ENCODE results near the gene MRPL49. TPM values are rescaled to one million over a fixed set of nuclear protein-coding genes. Genes with fewer than 3 reads are reported as not detected.

MRPL49 gene
- total RNA-seq, 1 donor from 2014 or later: 53.7 TPM

- no peak for ATAC-seq
- no peaks in the 10 kb centered on the region for H3K9me3 ChIP-seq
- H3K36me3 ChIP-seq: peaks cover 24% of the 10 kb centered on the region
- no peak for DNase-seq
- no peak overlapping the region for H3K27ac ChIP-seq
- intact Hi-C loops (cut with DNase I): no loop called here
- H3K27me3 ChIP-seq: no peaks in the 10 kb centered on the region
- no peak for TF ChIP-seq CTCF (IDR thresholded peaks at IDR 0.05)
- peaks cover 44% of the 10 kb centered on the region for H3K4me1 ChIP-seq
- H3K4me3 ChIP-seq: no peak overlapping the region
These were observed 8.3 kb upstream of the MRPL49 start for GRCh38 chr11:65113839-65114238.

- no peak overlapping the region for H3K27ac ChIP-seq
- DNase-seq (no peak), ATAC-seq (no peak)
- peaks cover 44% of the 10 kb centered on the region for H3K4me1 ChIP-seq
- no peaks in the 10 kb centered on the region for H3K9me3 ChIP-seq
- no peak for TF ChIP-seq CTCF (IDR thresholded peaks at IDR 0.05)
- peaks cover 24% of the 10 kb centered on the region for H3K36me3 ChIP-seq
- no peaks in the 10 kb centered on the region for H3K27me3 ChIP-seq
- intact Hi-C loops (cut with DNase I): no loop called here
- H3K4me3 ChIP-seq: no peak overlapping the region
These were observed 7.5 kb upstream of the MRPL49 start for GRCh38 chr11:65114538-65115171.

DNA sequence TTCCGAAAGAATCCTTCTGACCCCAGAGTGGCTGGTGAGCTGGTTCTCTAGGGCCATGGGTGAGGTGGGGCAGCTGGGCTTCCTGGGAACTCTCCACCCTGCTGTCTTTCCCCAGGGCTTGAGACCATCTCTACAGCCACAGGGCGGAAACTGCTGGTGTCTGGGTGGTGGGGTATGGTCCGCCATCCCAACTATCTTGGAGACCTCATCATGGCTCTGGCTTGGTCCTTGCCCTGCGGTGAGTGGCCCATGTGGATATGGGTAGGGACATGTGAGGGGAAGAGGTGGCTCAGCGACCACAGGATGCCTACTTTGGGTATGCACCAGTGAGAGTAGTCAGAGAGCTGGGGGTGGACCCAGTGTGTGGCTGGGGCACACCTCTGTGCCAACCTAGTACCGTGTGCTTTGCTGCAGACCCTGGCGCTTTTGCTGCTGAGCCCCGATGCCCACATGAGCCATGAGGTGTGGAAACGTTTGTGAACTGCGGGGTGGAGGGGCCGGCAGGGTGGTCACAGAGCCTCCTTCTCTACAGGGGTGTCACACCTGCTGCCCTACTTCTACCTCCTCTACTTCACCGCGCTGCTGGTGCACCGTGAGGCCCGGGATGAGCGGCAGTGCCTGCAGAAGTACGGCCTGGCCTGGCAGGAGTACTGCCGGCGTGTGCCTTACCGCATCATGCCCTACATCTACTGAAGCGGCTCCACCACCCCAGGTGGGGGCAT lies 6.6 kb upstream of the MRPL49 start:
- intact Hi-C loops (cut with DNase I): no loop called here
- TF ChIP-seq CTCF (IDR thresholded peaks at IDR 0.05): no peak
- no peak overlapping the region for H3K4me3 ChIP-seq

GRCh38 chr11:65116370-65117205 lies 5.5 kb upstream of the MRPL49 start:
- no peak for TF ChIP-seq CTCF (IDR thresholded peaks at IDR 0.05)
- Histone ChIP-seq H3K4me1 (peaks cover 47% of the 10 kb centered on the region), H3K9me3 (no peaks in the 10 kb centered on the region), H3K27me3 (no peaks in the 10 kb centered on the region), H3K4me3 (peak overlapping the region; percentile 80), H3K27ac (peak overlapping the region; percentile 92), H3K36me3 (peaks cover 38% of the 10 kb centered on the region)
- DNase-seq: peak; percentile 79
- intact Hi-C loops (cut with DNase I): no loop called here
- ATAC-seq: peak; percentile 1

More for the DNA sequence above, 6.6 kb upstream of the MRPL49 start:
- no peak for ATAC-seq
- Histone ChIP-seq H3K4me1 (peaks cover 44% of the 10 kb centered on the region), H3K36me3 (peaks cover 30% of the 10 kb centered on the region), H3K27me3 (no peaks in the 10 kb centered on the region), H3K9me3 (no peaks in the 10 kb centered on the region), H3K27ac (no peak overlapping the region)
- DNase-seq: no peak

GRCh38 chr11:65117206-65118096 lies 4.7 kb upstream of the MRPL49 start, which contains the start of gene ZNHIT2:
Gene ZNHIT2 (minus strand): TSS chr11:65117701. CDS start chr11:65117653, 48 bp downstream.
- H3K36me3 ChIP-seq: peaks cover 38% of the 10 kb centered on the region
- peak; percentile 88 for ATAC-seq
- H3K27me3 ChIP-seq: no peaks in the 10 kb centered on the region
- peak within 1 kb of the TSS; percentile 92 for H3K27ac ChIP-seq
- peak; percentile 91 for TF ChIP-seq CTCF (IDR thresholded peaks at IDR 0.05)
- DNase-seq: peak; percentile 100
- no peaks in the 10 kb centered on the region for H3K9me3 ChIP-seq
- peaks cover 41% of the 10 kb centered on the region for H3K4me1 ChIP-seq
- peak within 1 kb of the TSS; percentile 80 for H3K4me3 ChIP-seq
- intact Hi-C loops (cut with DNase I): no loop called here
